ENCODE data around the gene SCN5A. TPM values are rescaled to one million over a fixed set of nuclear protein-coding genes. Genes with fewer than 3 reads are reported as not detected.

SCN5A gene
- total RNA-seq, 1 experiment from 2014 or later: 0.54 TPM

- Histone ChIP-seq H3K9me3 (ENCODE audit: low read depth, low read length, poor library complexity, severe bottlenecking) (no peaks in the 10 kb centered on the region), H3K36me3 (ENCODE audit: insufficient read depth, low read length, poor library complexity, severe bottlenecking) (no peaks in the 10 kb centered on the region), H3K4me3 (ENCODE audit: low read depth, low read length, poor library complexity, severe bottlenecking) (no peak overlapping the region), H3K27ac (ENCODE audit: low read depth, low read length, poor library complexity, severe bottlenecking) (no peak overlapping the region), H3K27me3 (replicated peaks; ENCODE audit: insufficient read depth, low read depth, low read length, poor library complexity) (no peaks in the 10 kb centered on the region), H3K4me1 (ENCODE audit: insufficient read depth, low read length, poor library complexity, severe bottlenecking) (no peaks in the 10 kb centered on the region)
- intact Hi-C loops (cut with micrococcal nuclease; ENCODE audit: unreplicated experiment): no loop called here
- ChIA-PET CTCF (no interaction called here), POLR2A (ENCODE audit: low non-redundant PET) (no interaction called here)
- no peak for DNase-seq (ENCODE audit: low spot score)
- TF ChIP-seq CTCF (conservative IDR thresholded peaks at IDR 0.05; ENCODE audit: low read depth, low read length) (no peak), EZH2 (IDR thresholded peaks at IDR 0.05; ENCODE audit: borderline replicate concordance, low read depth, low read length, poor library complexity, severe bottlenecking) (no peak)
- no TSS peak for BruUV-seq (replicated peaks)
Measured at GRCh38 chr3:38578551-38578950, 70.9 kb downstream of the SCN5A start.

DNA sequence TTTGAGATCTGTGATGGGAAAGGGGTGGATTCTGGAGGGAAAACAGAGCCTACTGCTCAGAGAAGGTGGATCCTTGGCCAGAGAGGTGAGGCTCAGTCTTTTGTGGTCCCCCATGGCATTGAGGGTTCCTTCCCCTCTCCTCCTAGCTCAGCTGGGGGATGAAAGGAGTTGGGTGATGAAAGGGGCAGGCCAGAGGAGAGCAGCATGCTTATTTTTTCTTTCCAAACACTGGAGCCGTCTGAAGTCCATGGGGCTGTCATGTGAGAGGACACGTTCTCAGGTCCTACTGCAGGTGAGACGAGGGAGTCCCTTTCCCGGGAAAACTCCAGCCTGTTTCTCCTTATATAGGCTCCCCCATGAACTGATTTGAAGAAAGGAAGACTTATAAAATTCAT, 71.4 kb downstream of the SCN5A start:
- Histone ChIP-seq H3K27ac (ENCODE audit: low read depth, low read length, poor library complexity, severe bottlenecking) (no peak overlapping the region), H3K9me3 (ENCODE audit: low read depth, low read length, poor library complexity, severe bottlenecking) (no peaks in the 10 kb centered on the region), H3K4me3 (ENCODE audit: low read depth, low read length, poor library complexity, severe bottlenecking) (no peak overlapping the region), H3K36me3 (ENCODE audit: insufficient read depth, low read length, poor library complexity, severe bottlenecking) (no peaks in the 10 kb centered on the region), H3K4me1 (ENCODE audit: insufficient read depth, low read length, poor library complexity, severe bottlenecking) (no peaks in the 10 kb centered on the region), H3K27me3 (replicated peaks; ENCODE audit: insufficient read depth, low read depth, low read length, poor library complexity) (no peaks in the 10 kb centered on the region)
- POLR2A ChIA-PET (ENCODE audit: low non-redundant PET): no interaction called here
- DNase-seq (ENCODE audit: low spot score): no peak
- intact Hi-C loops (cut with micrococcal nuclease; ENCODE audit: unreplicated experiment): no loop called here
- TF ChIP-seq CTCF (conservative IDR thresholded peaks at IDR 0.05; ENCODE audit: low read depth, low read length): no peak
- no peak for TF ChIP-seq EZH2 (IDR thresholded peaks at IDR 0.05; ENCODE audit: borderline replicate concordance, low read depth, low read length, poor library complexity, severe bottlenecking)
- no TSS peak for BruUV-seq (replicated peaks)
- CTCF ChIA-PET: no interaction called here

DNA sequence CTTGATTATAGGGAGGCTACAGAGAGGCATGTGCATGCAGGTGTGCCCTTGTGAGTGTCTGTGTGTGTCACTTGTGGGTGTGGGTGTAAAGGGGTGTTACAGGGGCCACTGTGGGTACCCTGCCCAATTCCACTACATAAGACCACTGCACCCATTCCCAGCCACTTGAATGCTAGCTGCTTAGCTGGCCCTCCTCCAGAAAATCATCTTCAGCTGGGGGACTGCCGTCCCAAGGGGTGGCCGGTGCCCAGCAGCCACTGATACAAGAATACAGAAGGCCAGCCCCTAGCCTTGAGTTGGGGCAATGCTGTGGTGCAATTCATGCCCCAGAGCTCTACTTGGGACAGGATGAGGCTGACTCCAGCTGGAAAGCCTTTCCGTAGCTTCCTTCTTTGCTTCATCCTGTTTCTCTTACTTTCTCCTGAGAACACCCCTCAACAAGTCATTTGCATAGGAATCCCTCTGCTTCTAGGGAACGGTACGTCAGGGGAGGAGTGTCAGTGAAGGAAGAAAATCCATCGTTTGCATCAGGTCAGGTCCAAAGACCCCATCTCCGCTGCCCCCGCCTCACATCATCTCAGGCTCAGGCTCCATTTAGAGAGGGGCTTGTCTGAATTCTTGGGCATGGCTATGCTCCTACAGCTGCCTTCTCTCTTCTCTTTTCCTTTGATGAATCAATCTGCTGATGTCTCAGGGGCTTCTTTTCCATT, 72.0 kb downstream of the SCN5A start:
- no TSS peak for BruUV-seq (replicated peaks)
- ChIA-PET CTCF (no interaction called here), POLR2A (ENCODE audit: low non-redundant PET) (no interaction called here)
- Histone ChIP-seq H3K27ac (ENCODE audit: low read depth, low read length, poor library complexity, severe bottlenecking) (no peak overlapping the region), H3K4me3 (ENCODE audit: low read depth, low read length, poor library complexity, severe bottlenecking) (no peak overlapping the region), H3K27me3 (replicated peaks; ENCODE audit: insufficient read depth, low read depth, low read length, poor library complexity) (no peaks in the 10 kb centered on the region), H3K36me3 (ENCODE audit: insufficient read depth, low read length, poor library complexity, severe bottlenecking) (no peaks in the 10 kb centered on the region), H3K9me3 (ENCODE audit: low read depth, low read length, poor library complexity, severe bottlenecking) (no peaks in the 10 kb centered on the region), H3K4me1 (ENCODE audit: insufficient read depth, low read length, poor library complexity, severe bottlenecking) (no peaks in the 10 kb centered on the region)
- TF ChIP-seq CTCF (conservative IDR thresholded peaks at IDR 0.05; ENCODE audit: low read depth, low read length) (no peak), EZH2 (IDR thresholded peaks at IDR 0.05; ENCODE audit: borderline replicate concordance, low read depth, low read length, poor library complexity, severe bottlenecking) (no peak)
- no peak for DNase-seq (ENCODE audit: low spot score)
- intact Hi-C loops (cut with micrococcal nuclease; ENCODE audit: unreplicated experiment): no loop called here

Data from A673 (cell line).